Esophagus squamous epithelium (tissue), 5 donors: ENCODE results near the gene SKAP1. TPM values are rescaled to one million over a fixed set of nuclear protein-coding genes. Genes with fewer than 3 reads are reported as not detected.
"Not testable (repeated sequence)": the region's sequence is repeated elsewhere in the genome, so short reads cannot be mapped to it uniquely, and the experiment has no call there.

Source experiments
- DNase-seq: peaks from one replicate; lab custom pipeline; 2025; lab: John Stamatoyannopoulos, UW
- H3K27ac ChIP-seq, 4 donors: fragments of 200-600 bp; sonication (generic); one replicate each; pipeline ENCODE4 v1.5.1; 2016 to 2019; ENCODE audit warnings: mild to moderate bottlenecking in 1 of 4
- H3K27me3 ChIP-seq, 4 donors: fragments of 200-600 bp; sonication (generic); 1 replicate in 3 of 4; 2 replicates in 1 of 4; pipeline versions ENCODE4 v1.5.1 to v1.6.0; 2017 to 2021; ENCODE audit warnings: antibody characterized with exemption in 1 of 4
- H3K36me3 ChIP-seq, 3 donors: fragments of 200-600 bp; sonication (generic); one replicate each; pipeline ENCODE4 v1.5.1; 2016 to 2019
- H3K4me1 ChIP-seq, 3 donors: fragments of 200-600 bp; sonication (generic); one replicate each; pipeline ENCODE4 v1.5.1; 2017 to 2019
- H3K4me3 ChIP-seq, 4 donors: fragments of 200-600 bp; sonication (generic); 1 replicate in 3 of 4; 2 replicates in 1 of 4; pipeline ENCODE4 v1.5.1; 2016 to 2019; ENCODE audit warnings: mild to moderate bottlenecking in 2 of 4, moderate library complexity in 1 of 4
- H3K9me3 ChIP-seq, 3 donors: fragments of 200-600 bp; sonication (generic); one replicate each; pipeline ENCODE4 v1.5.1; 2016 to 2019
- POLR2A ChIP-seq, 4 donors: fragments of 450-650 bp; IDR thresholded peaks; one replicate each; pipeline ENCODE4 v1.6.1; 2017; ENCODE audit warnings: antibody characterized with exemption in 4 of 4, mild to moderate bottlenecking in 4 of 4, moderate library complexity in 3 of 4
- whole genome bisulfite sequencing, 2 donors: methylation state at CpG; one replicate each; pipeline ENCODE4 v1.1.5; 2018; 5-methylcytosine and 5-hydroxymethylcytosine counted together
- intact Hi-C: fragments of 100-400 bp; cut with DNase I; formaldehyde crosslinking; loops from one replicate; pipeline ENCODE4 v1.15.0; 2022
- total RNA-seq, 4 donors: library from RNA; depleted of rRNA; stranded (reverse); fragments of >200 nt; gene quantifications; one replicate each; pipeline ENCODE4 v1.1.0, GENCODE V29; 2016
- TF ChIP-seq, protein P1 (sequence below), 6 experiments: fragments of 450-650 bp in 4 of 6; fragments of 200-600 bp in 2 of 6; sonication (generic) in 2 of 6; IDR thresholded peaks; one replicate each; pipeline ENCODE4 v1.5.1; 2016 to 2019; ENCODE audit warnings: antibody characterized with exemption in 6 of 6, mild to moderate bottlenecking in 4 of 6, moderate library complexity in 4 of 6
- donor health status: DM: yes; HTN: yes; CAD: no.

The SKAP1 gene
- total RNA-seq, 4 donors from 2014 or later = 0.83 to 5.1 (median 3.4) TPM; not detected in 1

GRCh38 chr17:48251950-48252349, 178.1 kb downstream of the SKAP1 start:
- Histone ChIP-seq H3K4me1 (no peaks in the 10 kb centered on the region), H3K4me3 (no peak overlapping the region), H3K36me3 (no peaks in the 10 kb centered on the region), H3K9me3 (no peaks in the 10 kb centered on the region), H3K27ac (no peak overlapping the region), H3K27me3 (peaks cover 0 to 72% (median 0%) of the 10 kb centered on the region in 4 donors)
- intact Hi-C loops = no loop called here
- no peak for TF ChIP-seq POLR2A (IDR thresholded peaks at IDR 0.05)
- TF ChIP-seq, protein P1, sequence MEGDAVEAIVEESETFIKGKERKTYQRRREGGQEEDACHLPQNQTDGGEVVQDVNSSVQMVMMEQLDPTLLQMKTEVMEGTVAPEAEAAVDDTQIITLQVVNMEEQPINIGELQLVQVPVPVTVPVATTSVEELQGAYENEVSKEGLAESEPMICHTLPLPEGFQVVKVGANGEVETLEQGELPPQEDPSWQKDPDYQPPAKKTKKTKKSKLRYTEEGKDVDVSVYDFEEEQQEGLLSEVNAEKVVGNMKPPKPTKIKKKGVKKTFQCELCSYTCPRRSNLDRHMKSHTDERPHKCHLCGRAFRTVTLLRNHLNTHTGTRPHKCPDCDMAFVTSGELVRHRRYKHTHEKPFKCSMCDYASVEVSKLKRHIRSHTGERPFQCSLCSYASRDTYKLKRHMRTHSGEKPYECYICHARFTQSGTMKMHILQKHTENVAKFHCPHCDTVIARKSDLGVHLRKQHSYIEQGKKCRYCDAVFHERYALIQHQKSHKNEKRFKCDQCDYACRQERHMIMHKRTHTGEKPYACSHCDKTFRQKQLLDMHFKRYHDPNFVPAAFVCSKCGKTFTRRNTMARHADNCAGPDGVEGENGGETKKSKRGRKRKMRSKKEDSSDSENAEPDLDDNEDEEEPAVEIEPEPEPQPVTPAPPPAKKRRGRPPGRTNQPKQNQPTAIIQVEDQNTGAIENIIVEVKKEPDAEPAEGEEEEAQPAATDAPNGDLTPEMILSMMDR (IDR thresholded peaks at IDR 0.05) = no peak
- no peak for DNase-seq
- 70 to 75% methylated on average over 3 of the region's 3 CpGs for WGBS, 2 donors

- no peak for TF ChIP-seq POLR2A (IDR thresholded peaks at IDR 0.05)
- TF ChIP-seq, protein P1 (IDR thresholded peaks at IDR 0.05) = no peak
- H3K27me3 ChIP-seq = peaks cover 0 to 72% (median 0%) of the 10 kb centered on the region in 4 donors
- WGBS, 2 donors = 72 to 75% methylated on average over 8 of the region's 8 CpGs
- no peak for DNase-seq
- H3K4me3 ChIP-seq = no peak overlapping the region
- H3K36me3 ChIP-seq = no peaks in the 10 kb centered on the region
- no peaks in the 10 kb centered on the region for H3K9me3 ChIP-seq
- H3K27ac ChIP-seq = no peak overlapping the region
- no peaks in the 10 kb centered on the region for H3K4me1 ChIP-seq
- intact Hi-C loops = no loop called here
Measured at GRCh38 chr17:48250949-48251348, 179.1 kb downstream of the SKAP1 start.

GRCh38 chr17:48250059-48250458, 180.0 kb downstream of the SKAP1 start:
- peaks cover 0 to 73% (median 0%) of the 10 kb centered on the region in 4 donors for H3K27me3 ChIP-seq
- DNase-seq, H3K36me3 ChIP-seq, intact Hi-C loops, H3K9me3 ChIP-seq, H3K4me3 ChIP-seq, H3K4me1 ChIP-seq, H3K27ac ChIP-seq: not testable (repeated sequence)
- 96 to 97% methylated on average over 5 of the region's 5 CpGs for WGBS, 2 donors

- Histone ChIP-seq H3K27ac (no peak overlapping the region), H3K4me3 (no peak overlapping the region), H3K27me3 (peaks cover 0 to 51% (median 0%) of the 10 kb centered on the region in 4 donors), H3K36me3 (no peaks in the 10 kb centered on the region), H3K4me1 (no peaks in the 10 kb centered on the region), H3K9me3 (no peaks in the 10 kb centered on the region)
- no peak for TF ChIP-seq POLR2A (IDR thresholded peaks at IDR 0.05)
- TF ChIP-seq, protein P1 (IDR thresholded peaks at IDR 0.05) = no peak
- intact Hi-C loops = no loop called here
- no peak for DNase-seq
- 87 to 90% methylated on average over 3 of the region's 3 CpGs for WGBS, 2 donors
Measured at GRCh38 chr17:48247603-48248002, 182.4 kb downstream of the SKAP1 start.

- Histone ChIP-seq H3K4me1 (peaks cover 0 to 1% (median 0%) of the 10 kb centered on the region in 3 donors), H3K27ac (no peak overlapping the region), H3K27me3 (peaks cover 0 to 46% (median 0%) of the 10 kb centered on the region in 4 donors), H3K9me3 (no peaks in the 10 kb centered on the region), H3K4me3 (no peak overlapping the region), H3K36me3 (no peaks in the 10 kb centered on the region)
- DNase-seq = no peak
- intact Hi-C loops = no loop called here
- 38 to 39% methylated on average over 1 of the region's 1 CpG for WGBS, 2 donors
- TF ChIP-seq, protein P1 (IDR thresholded peaks at IDR 0.05) = no peak
- no peak for TF ChIP-seq POLR2A (IDR thresholded peaks at IDR 0.05)
Measured at GRCh38 chr17:48247038-48247437, 183.0 kb downstream of the SKAP1 start.

DNA sequence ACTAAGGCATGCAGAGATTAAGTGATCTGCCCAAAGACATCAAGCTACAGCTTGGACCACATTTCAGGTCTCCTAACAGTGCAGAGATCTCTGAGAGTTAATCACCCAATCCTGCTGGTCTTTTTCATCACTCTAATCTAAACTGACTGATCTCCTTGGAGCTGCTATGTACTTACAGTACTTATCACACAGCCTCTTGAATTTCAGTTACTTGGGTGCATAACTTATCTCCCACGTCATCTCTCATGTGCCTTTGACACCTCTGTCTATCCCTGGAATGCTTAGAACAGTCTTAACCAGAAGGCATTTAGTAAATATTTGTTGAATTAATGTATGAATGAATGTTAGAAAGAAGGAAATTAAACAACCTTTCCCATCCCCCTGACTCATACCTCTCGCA, 183.4 kb downstream of the SKAP1 start:
- no peaks in the 10 kb centered on the region for H3K36me3 ChIP-seq
- WGBS, 2 donors = 44 to 65% methylated on average over 2 of the region's 2 CpGs
- DNase-seq = no peak
- peaks cover 0 to 42% (median 0%) of the 10 kb centered on the region in 4 donors for H3K27me3 ChIP-seq
- intact Hi-C loops = no loop called here
- H3K4me1 ChIP-seq = peaks cover 0 to 5% (median 0%) of the 10 kb centered on the region in 3 donors
- H3K4me3 ChIP-seq = no peak overlapping the region
- TF ChIP-seq, protein P1 (IDR thresholded peaks at IDR 0.05) = no peak
- H3K9me3 ChIP-seq = no peaks in the 10 kb centered on the region
- H3K27ac ChIP-seq = no peak overlapping the region

DNA sequence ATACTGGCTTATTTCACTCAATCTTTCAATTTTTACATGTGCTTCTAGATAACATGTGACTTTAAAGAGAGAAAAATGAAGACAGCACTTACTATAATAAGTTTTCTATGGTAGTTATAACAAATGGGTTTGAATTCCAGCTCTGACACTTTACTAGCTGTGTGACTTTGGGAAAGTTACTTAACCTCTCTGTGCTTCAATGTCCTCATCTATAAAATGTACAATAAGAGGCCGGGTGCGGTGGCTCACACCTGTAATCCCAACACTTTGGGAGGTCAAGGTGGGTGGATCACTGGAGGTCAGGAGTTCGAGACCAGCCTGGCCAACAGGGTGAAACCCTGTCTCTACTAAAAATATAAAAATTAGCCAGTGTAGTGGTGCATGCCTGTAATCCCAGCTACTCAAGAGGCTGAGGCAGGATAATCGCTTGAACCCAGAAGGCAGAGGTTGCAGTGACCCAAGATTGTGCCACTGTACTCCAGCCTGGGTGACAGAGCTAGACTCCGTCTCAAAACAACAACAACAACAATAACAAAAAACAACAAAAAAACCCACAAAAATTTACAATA, 184.5 kb downstream of the SKAP1 start:
- intact Hi-C loops, H3K27ac ChIP-seq, H3K9me3 ChIP-seq, H3K36me3 ChIP-seq, H3K4me3 ChIP-seq, DNase-seq: not testable (repeated sequence)
- Histone ChIP-seq H3K4me1 (peaks cover 0 to 16% (median 8%) of the 10 kb centered on the region in 3 donors), H3K27me3 (peaks cover 0 to 31% (median 0%) of the 10 kb centered on the region in 4 donors)
- WGBS, 2 donors = 87 to 89% methylated on average over 3 to 5 of the region's 5 CpGs
